ENCODE data around the gene PWWP2B.
"Not testable (repeated sequence)": the region's sequence is repeated elsewhere in the genome, so short reads cannot be mapped to it uniquely, and the experiment has no call there.

The PWWP2B gene

GRCh38 chr10:132382231-132382922, 14.6 kb upstream of the PWWP2B start:
- DNase-seq, result no peak

- DNase-seq, result no peak
These were observed 13.9 kb upstream of the PWWP2B start for GRCh38 chr10:132383101-132383500.

GRCh38 chr10:132383751-132384196, 13.2 kb upstream of the PWWP2B start:
- no peak for DNase-seq

- DNase-seq, result no peak
These were observed 12.2 kb upstream of the PWWP2B start for GRCh38 chr10:132384618-132385388.

- no peak for DNase-seq
These were observed 11.7 kb upstream of the PWWP2B start for GRCh38 chr10:132385389-132385667.

GRCh38 chr10:132385721-132386418, 11.1 kb upstream of the PWWP2B start:
- no peak for DNase-seq

- DNase-seq, result no peak
These were observed 10.6 kb upstream of the PWWP2B start for GRCh38 chr10:132386419-132386831.

GRCh38 chr10:132386896-132387295, 10.1 kb upstream of the PWWP2B start:
- DNase-seq, result not testable (repeated sequence)

- peak; percentile 45 to 84 (median 76) for DNase-seq
These were observed 9.2 kb upstream of the PWWP2B start for GRCh38 chr10:132387764-132388210.

- DNase-seq, result no peak
These were observed 8.0 kb upstream of the PWWP2B start for GRCh38 chr10:132388891-132389432.

- DNase-seq, result no peak
These were observed 7.4 kb upstream of the PWWP2B start for GRCh38 chr10:132389433-132390169.

GRCh38 chr10:132390170-132390920, 6.7 kb upstream of the PWWP2B start:
- DNase-seq, result no peak

- no peak for DNase-seq
These were observed 5.9 kb upstream of the PWWP2B start for GRCh38 chr10:132390921-132391675.

GRCh38 chr10:132391676-132392020, 5.4 kb upstream of the PWWP2B start:
- DNase-seq, result no peak

- DNase-seq, result no peak
These were observed 4.7 kb upstream of the PWWP2B start for GRCh38 chr10:132392184-132392800.

GRCh38 chr10:132392811-132393694, 3.9 kb upstream of the PWWP2B start:
- no peak for DNase-seq

- no peak for DNase-seq
These were observed 3.3 kb upstream of the PWWP2B start for GRCh38 chr10:132393695-132394181.

GRCh38 chr10:132394201-132394811, 2.7 kb upstream of the PWWP2B start:
- DNase-seq, result no peak

All from stimulated activated naive CD4-positive, alpha-beta T cell (primary cell).